ENCODE measurements around the gene YIPF3. TPM values are rescaled to one million over a fixed set of nuclear protein-coding genes. Genes with fewer than 3 reads are reported as not detected.

Gene YIPF3
- polyA plus RNA-seq, 1 donor from 2014 or later: 244 TPM

- Histone ChIP-seq H3F3A (ENCODE audit: insufficient read depth, low read length, poor library complexity, severe bottlenecking) (no peaks in the 10 kb centered on the region), H3K4me3 (ENCODE audit: low read length) (no peak overlapping the region), H3K36me3 (ENCODE audit: insufficient read depth, low read length) (no peaks in the 10 kb centered on the region), H3K9me2 (ENCODE audit: insufficient read depth, low read length) (no peaks in the 10 kb centered on the region), H2AFZ (ENCODE audit: low read depth, low read length) (no peak overlapping the region), H3K4me2 (ENCODE audit: low read length) (no peak overlapping the region), H3K79me2 (replicated peaks; ENCODE audit: insufficient read depth, low read length) (no peaks in the 10 kb centered on the region), H3K27me3 (ENCODE audit: insufficient read depth, low read depth, low read length) (no peaks in the 10 kb centered on the region), H3K9ac (ENCODE audit: low read length) (no peak overlapping the region), H3K9me3 (ENCODE audit: low read length) (no peaks in the 10 kb centered on the region), H4K20me1 (ENCODE audit: insufficient read depth) (no peaks in the 10 kb centered on the region), H3K27ac (ENCODE audit: low read length) (no peak overlapping the region)
- no peak for TF ChIP-seq POLR2AphosphoS5 (IDR thresholded peaks at IDR 0.05)
- no peak for TF ChIP-seq RAD21 (conservative IDR thresholded peaks at IDR 0.05)
- TF ChIP-seq SMC3 (conservative IDR thresholded peaks at IDR 0.05; ENCODE audit: poor library complexity): no peak
- no peak for TF ChIP-seq CTCF (IDR thresholded peaks at IDR 0.05; ENCODE audit: poor library complexity, severe bottlenecking)
- no peak for TF ChIP-seq REST (IDR thresholded peaks at IDR 0.05; ENCODE audit: borderline replicate concordance)
- TF ChIP-seq EP300 (conservative IDR thresholded peaks at IDR 0.05; ENCODE audit: poor library complexity, severe bottlenecking): no peak
- TF ChIP-seq EZH2 (IDR thresholded peaks at IDR 0.05; ENCODE audit: borderline replicate concordance, insufficient read depth, low read length, poor library complexity, severe bottlenecking): no peak
- TF ChIP-seq MXI1 (conservative IDR thresholded peaks at IDR 0.05; ENCODE audit: poor library complexity, severe bottlenecking): no peak
- no peak for TF ChIP-seq TAF1 (IDR thresholded peaks at IDR 0.05; ENCODE audit: low read depth)
These were observed 23.5 kb downstream of the YIPF3 start for GRCh38 chr6:43493230-43493629.

GRCh38 chr6:43492673-43493072, 24.1 kb downstream of the YIPF3 start:
- H4K20me1 ChIP-seq (ENCODE audit: insufficient read depth): no peaks in the 10 kb centered on the region
- no peaks in the 10 kb centered on the region for H3K9me2 ChIP-seq (ENCODE audit: insufficient read depth, low read length)
- no peak overlapping the region for H3K4me3 ChIP-seq (ENCODE audit: low read length)
- no peaks in the 10 kb centered on the region for H3K27me3 ChIP-seq (ENCODE audit: insufficient read depth, low read depth, low read length)
- H3K9me3 ChIP-seq (ENCODE audit: low read length): no peaks in the 10 kb centered on the region
- no peak overlapping the region for H3K9ac ChIP-seq (ENCODE audit: low read length)
- H3K36me3 ChIP-seq (ENCODE audit: insufficient read depth, low read length): no peaks in the 10 kb centered on the region
- no peaks in the 10 kb centered on the region for H3F3A ChIP-seq (ENCODE audit: insufficient read depth, low read length, poor library complexity, severe bottlenecking)
- H3K4me2 ChIP-seq (ENCODE audit: low read length): no peak overlapping the region
- TF ChIP-seq POLR2AphosphoS5 (IDR thresholded peaks at IDR 0.05) (no peak), RAD21 (conservative IDR thresholded peaks at IDR 0.05) (no peak), MXI1 (conservative IDR thresholded peaks at IDR 0.05; ENCODE audit: poor library complexity, severe bottlenecking) (no peak), EZH2 (IDR thresholded peaks at IDR 0.05; ENCODE audit: borderline replicate concordance, insufficient read depth, low read length, poor library complexity, severe bottlenecking) (no peak), SMC3 (conservative IDR thresholded peaks at IDR 0.05; ENCODE audit: poor library complexity) (no peak), TAF1 (IDR thresholded peaks at IDR 0.05; ENCODE audit: low read depth) (no peak), REST (IDR thresholded peaks at IDR 0.05; ENCODE audit: borderline replicate concordance) (no peak), CTCF (IDR thresholded peaks at IDR 0.05; ENCODE audit: poor library complexity, severe bottlenecking) (no peak), EP300 (conservative IDR thresholded peaks at IDR 0.05; ENCODE audit: poor library complexity, severe bottlenecking) (no peak)
- no peak overlapping the region for H2AFZ ChIP-seq (ENCODE audit: low read depth, low read length)
- H3K27ac ChIP-seq (ENCODE audit: low read length): no peak overlapping the region
- no peaks in the 10 kb centered on the region for H3K79me2 ChIP-seq (replicated peaks; ENCODE audit: insufficient read depth, low read length)

All from neural cell (in vitro differentiated cells).